Tibial nerve (tissue), 4 donors: ENCODE measurements around the gene ANHX.

ENCODE experiments used
- EP300 ChIP-seq, 2 donors: sonication (generic); formaldehyde crosslinking; IDR thresholded peaks; one replicate each; pipeline ENCODE4 v1.6.1; 2017; ENCODE audit warnings: antibody characterized with exemption in 2 of 2, mild to moderate bottlenecking in 1 of 2
- POLR2A ChIP-seq, 2 donors: fragments of 450-650 bp; IDR thresholded peaks; one replicate each; pipeline ENCODE4 v1.6.1; 2017; ENCODE audit warnings: antibody characterized with exemption in 2 of 2, mild to moderate bottlenecking in 2 of 2, moderate library complexity in 2 of 2
- TF ChIP-seq, protein P1 (sequence below), 5 experiments: fragments of 200-600 bp in 3 of 5; fragments of 450-650 bp in 2 of 5; sonication (generic) in 3 of 5; IDR thresholded peaks; one replicate each; pipeline ENCODE4 v1.5.1; 2016 to 2019; ENCODE audit warnings: antibody characterized with exemption in 5 of 5, mild to moderate bottlenecking in 3 of 5, moderate library complexity in 2 of 5

GRCh38 chr12:133233006-133233405, 2.7 kb downstream of the ANHX start:
- no peak for TF ChIP-seq EP300 (IDR thresholded peaks at IDR 0.05)
- TF ChIP-seq POLR2A (IDR thresholded peaks at IDR 0.05): no peak
- TF ChIP-seq, protein P1, sequence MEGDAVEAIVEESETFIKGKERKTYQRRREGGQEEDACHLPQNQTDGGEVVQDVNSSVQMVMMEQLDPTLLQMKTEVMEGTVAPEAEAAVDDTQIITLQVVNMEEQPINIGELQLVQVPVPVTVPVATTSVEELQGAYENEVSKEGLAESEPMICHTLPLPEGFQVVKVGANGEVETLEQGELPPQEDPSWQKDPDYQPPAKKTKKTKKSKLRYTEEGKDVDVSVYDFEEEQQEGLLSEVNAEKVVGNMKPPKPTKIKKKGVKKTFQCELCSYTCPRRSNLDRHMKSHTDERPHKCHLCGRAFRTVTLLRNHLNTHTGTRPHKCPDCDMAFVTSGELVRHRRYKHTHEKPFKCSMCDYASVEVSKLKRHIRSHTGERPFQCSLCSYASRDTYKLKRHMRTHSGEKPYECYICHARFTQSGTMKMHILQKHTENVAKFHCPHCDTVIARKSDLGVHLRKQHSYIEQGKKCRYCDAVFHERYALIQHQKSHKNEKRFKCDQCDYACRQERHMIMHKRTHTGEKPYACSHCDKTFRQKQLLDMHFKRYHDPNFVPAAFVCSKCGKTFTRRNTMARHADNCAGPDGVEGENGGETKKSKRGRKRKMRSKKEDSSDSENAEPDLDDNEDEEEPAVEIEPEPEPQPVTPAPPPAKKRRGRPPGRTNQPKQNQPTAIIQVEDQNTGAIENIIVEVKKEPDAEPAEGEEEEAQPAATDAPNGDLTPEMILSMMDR (IDR thresholded peaks at IDR 0.05): no peak
